Sciatic nerve (tissue), 2 donors: ENCODE data around the gene TSHZ1. TPM values are rescaled to one million over a fixed set of nuclear protein-coding genes. Genes with fewer than 3 reads are reported as not detected.
"Not testable (repeated sequence)": the region's sequence is repeated elsewhere in the genome, so short reads cannot be mapped to it uniquely, and the experiment has no call there.

Source experiments
- ATAC-seq: fragments of 200-7000 bp; cut with Tn5 transposase; one replicate; pipeline ENCODE4 v1.9.1; 2020; ENCODE audit warnings: mild to moderate bottlenecking, moderate library complexity
- DNase-seq: peaks from one replicate; pipeline ENCODE4 v3.0.0-alpha.2; 2020; ENCODE audit warnings: low spot score
- intact Hi-C: fragments of 100-400 bp; cut with DNase I; formaldehyde crosslinking; loops from one replicate; pipeline ENCODE4 v1.14.2; 2022
- total RNA-seq: library from RNA; stranded (reverse); fragmentation: NEBNext Ultra II Directional; extraction: Animal tissue kit (Norgen Biotek cat#: 25700); gene quantifications from one replicate; pipeline ENCODE4 v1.2.1, GENCODE V29; 2021
- donor health status: DM: no; HTN: no; CAD: no.
- donor health status: DM: no; HTN: no; CAD: no.

TSHZ1 gene
- total RNA-seq, 1 donor from 2014 or later: 25.4 TPM

DNA sequence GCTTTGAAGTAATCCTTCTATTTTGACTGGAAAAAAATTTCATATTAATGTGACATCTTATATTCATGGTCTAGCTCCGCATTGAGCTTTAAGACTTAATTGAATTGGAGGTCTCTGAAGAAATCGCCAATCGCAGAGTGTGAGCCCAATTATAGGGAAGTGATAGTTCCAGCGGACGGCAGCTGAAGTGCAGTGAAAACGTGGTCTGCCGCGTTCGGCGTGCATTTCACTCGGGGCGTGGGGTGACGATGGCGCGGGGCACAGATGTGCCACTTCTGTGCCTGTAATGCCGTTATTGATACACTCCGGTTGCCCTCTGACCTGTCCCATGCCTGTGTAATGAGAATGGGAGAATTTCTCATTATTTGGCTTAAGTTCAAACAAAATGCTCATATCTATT, 106.7 kb downstream of the TSHZ1 start:
- intact Hi-C loops: no loop called here
- DNase-seq (no peak), ATAC-seq (no peak)

DNA sequence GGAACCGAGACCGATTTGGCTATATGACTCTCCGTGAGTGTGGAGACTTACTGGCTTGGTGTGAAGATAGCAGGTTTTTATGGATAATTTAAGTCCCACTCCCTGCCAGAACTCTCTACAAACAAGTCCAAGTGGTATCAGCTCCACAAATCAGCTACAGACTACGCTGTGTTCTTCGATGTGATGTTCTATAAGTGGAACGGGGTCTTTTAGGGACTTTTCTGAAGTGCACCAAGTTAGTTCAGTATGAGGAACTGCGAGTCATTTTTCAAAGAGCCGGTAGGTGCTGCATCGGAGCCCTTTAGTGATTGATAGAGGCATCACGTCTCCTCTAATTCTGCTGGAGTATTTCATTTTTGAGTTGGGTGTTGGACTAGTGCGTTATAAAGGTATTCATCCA, 107.1 kb downstream of the TSHZ1 start:
- no peak for DNase-seq
- intact Hi-C loops: no loop called here
- no peak for ATAC-seq

- ATAC-seq: no peak
- DNase-seq: no peak
- intact Hi-C loops: no loop called here
Observed at GRCh38 chr18:75319905-75320304, 109.3 kb downstream of the TSHZ1 start.

- ATAC-seq: no peak
- intact Hi-C loops: no loop called here
- DNase-seq: no peak
Observed at GRCh38 chr18:75320506-75320905, 109.9 kb downstream of the TSHZ1 start.

DNA sequence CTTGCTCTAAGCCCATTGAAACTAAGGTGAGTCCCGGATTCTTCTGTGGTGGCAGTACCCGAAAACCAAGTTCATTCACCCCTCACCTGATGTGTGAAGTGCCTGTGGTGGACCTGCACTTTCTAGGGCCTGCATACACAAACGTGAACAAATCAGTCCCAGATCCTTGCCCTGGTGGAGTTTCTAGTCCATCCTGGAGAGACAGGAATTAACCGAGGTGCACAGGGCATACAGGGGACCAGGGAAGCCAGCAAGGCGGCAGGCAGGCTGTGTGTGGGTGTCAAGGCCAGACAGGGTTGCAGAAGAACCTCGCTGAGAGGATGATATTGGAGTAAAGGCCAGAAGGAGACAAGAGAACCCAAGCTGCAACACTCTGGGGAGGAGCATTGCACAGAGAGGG, 110.8 kb downstream of the TSHZ1 start:
- no peak for DNase-seq

GRCh38 chr18:75322206-75322605, 111.6 kb downstream of the TSHZ1 start:
- no peak for DNase-seq
- intact Hi-C loops: no loop called here
- ATAC-seq: peak; percentile 15

More for the DNA sequence above, 110.8 kb downstream of the TSHZ1 start:
- no peak for ATAC-seq
- intact Hi-C loops: no loop called here

DNA sequence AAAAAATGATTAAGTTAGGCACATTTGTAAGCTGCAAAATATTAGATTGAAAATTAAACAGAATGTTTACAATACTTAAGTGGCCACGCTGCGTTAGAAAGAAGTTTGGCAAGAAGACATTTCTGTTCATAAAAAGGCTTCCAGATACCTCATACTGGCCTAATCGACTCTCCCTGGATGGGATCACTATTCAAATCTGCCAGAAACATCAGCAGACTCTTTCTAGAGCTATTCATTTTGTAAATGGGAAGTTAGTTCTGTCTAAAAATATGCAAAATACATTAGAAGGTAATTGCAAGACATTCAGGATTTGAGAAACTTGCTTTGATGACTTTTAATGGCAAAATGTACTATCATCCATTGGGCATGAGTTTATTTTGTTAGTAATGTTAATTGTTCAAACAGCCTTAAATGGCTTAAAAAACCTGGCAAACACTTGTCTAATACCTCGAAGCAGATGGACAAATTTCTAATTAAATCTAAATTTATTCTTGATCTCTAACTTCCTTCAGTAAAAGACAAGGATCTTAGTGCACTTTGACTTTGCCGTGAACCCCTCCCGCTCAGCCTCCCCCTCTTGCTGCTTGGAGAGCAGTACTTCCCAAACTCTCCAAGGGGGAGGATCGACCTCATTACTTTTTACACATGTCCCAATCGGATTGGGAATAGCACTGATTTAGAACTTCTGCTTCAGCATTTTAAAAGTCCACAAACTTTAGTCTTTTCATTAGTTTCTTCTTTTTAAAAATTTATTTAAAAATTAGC, 113.4 kb downstream of the TSHZ1 start:
- ATAC-seq (no peak), DNase-seq (no peak)
- intact Hi-C loops: no loop called here

DNA sequence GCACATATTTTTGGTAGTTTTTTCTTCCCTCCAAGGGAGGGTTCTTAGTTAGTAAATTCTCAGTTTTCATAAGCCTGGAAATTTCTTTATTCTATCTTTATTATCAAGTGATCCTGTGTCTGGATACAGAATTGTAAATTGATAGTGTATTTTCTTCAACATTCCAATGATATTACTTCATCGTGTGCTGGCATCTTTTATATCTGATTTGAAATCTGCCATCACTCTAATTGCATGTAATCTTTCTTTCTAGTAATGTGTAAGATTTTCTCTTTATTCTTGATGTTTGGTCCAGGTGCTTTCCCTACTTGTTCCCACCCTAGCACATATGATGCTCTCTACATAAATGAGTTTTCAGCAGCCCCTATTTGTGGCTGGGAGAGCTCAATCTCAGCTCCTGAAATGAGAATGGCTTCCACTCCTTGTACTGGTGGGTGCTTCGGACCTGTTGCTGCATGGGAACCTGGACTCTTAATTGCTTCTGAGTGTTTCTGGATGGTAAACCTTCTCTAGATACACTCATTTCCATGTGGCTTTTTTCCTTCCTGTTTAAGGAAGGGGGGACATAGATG, 114.2 kb downstream of the TSHZ1 start:
- DNase-seq (no peak), ATAC-seq (no peak)
- intact Hi-C loops: no loop called here

- intact Hi-C loops: loop anchor here (2.0 kb wide), 1 partner anchor 71 kb away; no protein-coding TSS in a partner anchor
- DNase-seq, ATAC-seq: not testable (repeated sequence)
Observed at GRCh38 chr18:75329753-75330152, 119.2 kb downstream of the TSHZ1 start.

DNA sequence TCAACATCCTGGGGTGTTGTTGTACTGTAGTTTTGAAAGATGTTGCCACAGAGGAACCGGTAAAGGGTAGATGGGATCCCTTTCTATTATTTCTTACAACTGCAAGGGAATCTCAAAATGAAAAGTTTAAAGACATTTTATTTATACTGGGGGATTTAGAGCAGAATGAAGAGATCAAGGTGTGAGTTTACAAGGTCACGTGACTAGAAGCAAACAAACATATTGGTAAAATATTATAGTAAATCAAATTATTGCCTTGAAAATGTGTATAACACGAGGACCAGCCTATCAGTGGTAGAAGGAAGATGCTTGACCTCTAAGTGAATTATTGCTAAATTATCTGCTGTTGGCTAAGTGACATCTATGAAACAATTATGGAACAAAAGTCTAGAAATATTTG, 119.7 kb downstream of the TSHZ1 start:
- intact Hi-C loops: no loop called here
- DNase-seq (no peak), ATAC-seq (no peak)

DNA sequence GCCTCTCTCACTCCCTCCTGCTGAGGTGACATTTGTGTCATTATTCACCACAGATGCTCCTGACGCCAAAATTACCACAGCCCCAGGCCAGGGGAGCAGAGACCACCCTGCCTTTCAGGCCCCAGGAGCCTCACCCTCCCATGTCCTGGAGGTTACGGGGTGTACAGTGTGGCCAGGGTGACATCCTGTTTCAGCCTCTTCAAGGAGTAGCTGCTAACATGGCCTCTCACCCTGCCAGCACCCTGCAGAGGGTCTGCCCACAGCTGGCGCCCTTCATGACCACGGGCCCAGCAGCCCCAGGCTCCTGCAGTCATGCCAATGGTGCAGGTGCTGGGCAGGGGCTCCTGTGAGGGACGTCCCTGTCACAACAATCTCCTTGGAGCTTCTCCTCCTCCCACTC, 124.3 kb downstream of the TSHZ1 start:
- intact Hi-C loops: no loop called here
- no peak for ATAC-seq
- no peak for DNase-seq

GRCh38 chr18:75335511-75335910, 124.9 kb downstream of the TSHZ1 start:
- intact Hi-C loops: no loop called here
- DNase-seq: no peak
- ATAC-seq: no peak

GRCh38 chr18:75336767-75337166, 126.2 kb downstream of the TSHZ1 start:
- intact Hi-C loops: no loop called here
- no peak for DNase-seq
- no peak for ATAC-seq

DNA sequence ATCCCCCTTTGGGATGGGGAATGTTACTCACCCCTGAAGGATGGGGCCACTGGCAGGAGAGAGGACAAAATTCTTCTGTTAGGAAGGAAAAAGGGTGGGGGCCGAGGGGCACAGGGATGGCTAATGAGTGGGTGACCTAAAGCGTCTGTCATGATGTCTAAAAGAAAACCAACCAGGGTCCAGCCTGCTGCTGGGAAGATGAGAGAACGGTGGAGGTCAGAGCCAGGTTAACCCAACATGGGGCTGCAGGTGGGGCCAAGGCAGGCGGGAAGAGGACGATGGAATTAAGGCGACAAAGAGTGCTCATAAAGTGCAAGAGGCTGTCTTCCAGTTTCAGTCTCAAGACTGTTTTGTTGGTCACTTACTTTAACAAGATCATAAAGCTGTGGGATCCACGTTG, 126.8 kb downstream of the TSHZ1 start:
- ATAC-seq: no peak
- intact Hi-C loops: no loop called here
- no peak for DNase-seq

DNA sequence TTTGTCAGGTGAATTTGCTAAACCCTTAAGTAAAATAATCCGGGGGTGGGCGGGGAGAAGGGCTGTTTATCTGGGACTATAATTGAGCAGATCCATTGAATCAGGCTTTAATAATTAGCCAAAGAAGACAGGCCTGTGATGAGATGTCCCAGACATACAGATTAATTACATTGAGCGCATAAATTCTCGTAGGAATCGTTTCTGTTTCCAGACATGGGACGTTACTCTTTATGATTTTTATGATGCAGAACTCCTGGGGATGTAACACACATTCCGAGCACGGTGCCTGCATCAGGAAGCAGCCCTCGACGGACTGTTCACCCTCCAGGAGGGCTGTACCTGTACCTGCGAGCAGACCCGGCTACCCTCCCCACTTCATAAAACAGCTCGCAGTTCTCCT, 128.0 kb downstream of the TSHZ1 start:
- intact Hi-C loops: no loop called here
- no peak for ATAC-seq
- DNase-seq: no peak

Other genes with a start within 250 kb of the TSHZ1 start
- gene PTGR3, start 1.7 kb upstream of the TSHZ1 start, total RNA-seq: 31.6 TPM
- not detected for gene SMIM21, start 216.9 kb downstream of the TSHZ1 start, total RNA-seq